Fibroblast of lung (primary cell): Measurements from ENCODE around the gene MYO18A.

Experiments
- EZH2 ChIP-seq: IDR thresholded peaks from 2 replicates; pipeline ENCODE4 v1.5.1; 2012; ENCODE audit warnings: low read length, control low read depth, mild to moderate bottlenecking; ENCODE audit errors: missing control alignments
- TF ChIP-seq, protein P1 (sequence below), 2 donors: IDR thresholded peaks in 1 of 2; conservative IDR thresholded peaks in 1 of 2; 1 replicate in 1 of 2; 2 replicates in 1 of 2; pipeline ENCODE4 v1.5.1; 2011 to 2012; ENCODE audit warnings: low read length in 2 of 2, control low read depth in 1 of 2, inconsistent platforms in 1 of 2, low read depth in 1 of 2, mild to moderate bottlenecking in 1 of 2

DNA sequence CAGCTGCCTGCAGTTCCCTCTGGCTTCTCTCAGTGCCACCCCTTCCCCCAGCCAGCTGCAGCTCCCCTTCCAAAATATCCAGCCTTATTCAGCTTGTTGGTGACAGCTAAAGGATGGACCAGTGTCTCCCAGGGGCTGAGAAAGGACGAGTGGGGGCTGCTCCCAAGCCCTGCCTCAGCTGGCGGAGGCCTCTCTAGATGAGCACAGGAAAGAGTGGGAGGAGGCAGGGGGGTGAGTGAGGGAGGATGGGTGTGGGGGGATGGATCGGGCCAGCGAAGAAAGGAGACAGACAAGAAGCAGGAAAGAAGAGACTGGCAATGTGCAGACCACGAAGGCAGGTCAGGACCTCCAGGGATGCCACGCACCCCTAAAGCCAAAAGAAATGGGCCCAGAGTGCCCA is 119.7 kb downstream of the MYO18A start:
- TF ChIP-seq, protein P1, sequence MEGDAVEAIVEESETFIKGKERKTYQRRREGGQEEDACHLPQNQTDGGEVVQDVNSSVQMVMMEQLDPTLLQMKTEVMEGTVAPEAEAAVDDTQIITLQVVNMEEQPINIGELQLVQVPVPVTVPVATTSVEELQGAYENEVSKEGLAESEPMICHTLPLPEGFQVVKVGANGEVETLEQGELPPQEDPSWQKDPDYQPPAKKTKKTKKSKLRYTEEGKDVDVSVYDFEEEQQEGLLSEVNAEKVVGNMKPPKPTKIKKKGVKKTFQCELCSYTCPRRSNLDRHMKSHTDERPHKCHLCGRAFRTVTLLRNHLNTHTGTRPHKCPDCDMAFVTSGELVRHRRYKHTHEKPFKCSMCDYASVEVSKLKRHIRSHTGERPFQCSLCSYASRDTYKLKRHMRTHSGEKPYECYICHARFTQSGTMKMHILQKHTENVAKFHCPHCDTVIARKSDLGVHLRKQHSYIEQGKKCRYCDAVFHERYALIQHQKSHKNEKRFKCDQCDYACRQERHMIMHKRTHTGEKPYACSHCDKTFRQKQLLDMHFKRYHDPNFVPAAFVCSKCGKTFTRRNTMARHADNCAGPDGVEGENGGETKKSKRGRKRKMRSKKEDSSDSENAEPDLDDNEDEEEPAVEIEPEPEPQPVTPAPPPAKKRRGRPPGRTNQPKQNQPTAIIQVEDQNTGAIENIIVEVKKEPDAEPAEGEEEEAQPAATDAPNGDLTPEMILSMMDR (conservative IDR thresholded peaks at IDR 0.05 in 1 of 2, IDR thresholded peaks at IDR 0.05 in 1 of 2; ENCODE audit: low read depth in 1 of 2, low read length in 2 of 2): no peak
- TF ChIP-seq EZH2: no peak
